PC-3 (cell line): ENCODE results near the gene SERTAD1.

ENCODE experiments used
- EZH2 ChIP-seq: fragments of 300-600 bp; sonication (generic); IDR thresholded peaks from one replicate; pipeline ENCODE4 v1.6.1; 2017; ENCODE audit warnings: antibody characterized with exemption, mild to moderate bottlenecking, low read length; ENCODE audit not compliant: unreplicated experiment
- EZH2phosphoT487 ChIP-seq: fragments of 300-600 bp; sonication (generic); IDR thresholded peaks from 2 replicates; pipeline ENCODE4 v1.6.1; 2018; ENCODE audit warnings: mild to moderate bottlenecking, antibody characterized with exemption, low read length, borderline replicate concordance
- TF ChIP-seq, protein P1 (sequence below): fragments of 300-600 bp; sonication (generic); conservative IDR thresholded peaks from 2 replicates; pipeline ENCODE4 v1.5.1; 2017; ENCODE audit warnings: antibody characterized with exemption, low read depth, mild to moderate bottlenecking, low read length

DNA sequence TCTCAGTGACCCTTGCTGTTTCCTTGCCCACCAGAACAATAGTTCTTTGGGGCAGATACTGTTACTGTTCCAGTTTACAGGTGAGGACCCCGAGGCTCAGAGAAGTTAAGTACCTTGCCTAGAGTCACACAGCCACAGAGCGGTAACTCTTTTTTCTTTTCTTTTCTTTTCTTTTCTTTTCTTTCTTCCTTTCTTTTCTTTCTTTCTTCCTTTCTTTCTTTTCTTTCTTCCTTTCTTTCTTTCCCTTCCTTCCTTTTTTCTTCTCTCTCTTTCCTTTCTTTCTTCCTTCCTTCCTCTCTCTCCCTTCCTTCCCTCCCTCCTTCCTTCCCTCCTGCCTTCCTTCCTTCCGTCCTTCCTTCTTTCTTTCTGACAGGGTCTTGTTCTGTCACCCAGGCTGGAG, 7.8 kb downstream of the SERTAD1 start:
- TF ChIP-seq, protein P1, sequence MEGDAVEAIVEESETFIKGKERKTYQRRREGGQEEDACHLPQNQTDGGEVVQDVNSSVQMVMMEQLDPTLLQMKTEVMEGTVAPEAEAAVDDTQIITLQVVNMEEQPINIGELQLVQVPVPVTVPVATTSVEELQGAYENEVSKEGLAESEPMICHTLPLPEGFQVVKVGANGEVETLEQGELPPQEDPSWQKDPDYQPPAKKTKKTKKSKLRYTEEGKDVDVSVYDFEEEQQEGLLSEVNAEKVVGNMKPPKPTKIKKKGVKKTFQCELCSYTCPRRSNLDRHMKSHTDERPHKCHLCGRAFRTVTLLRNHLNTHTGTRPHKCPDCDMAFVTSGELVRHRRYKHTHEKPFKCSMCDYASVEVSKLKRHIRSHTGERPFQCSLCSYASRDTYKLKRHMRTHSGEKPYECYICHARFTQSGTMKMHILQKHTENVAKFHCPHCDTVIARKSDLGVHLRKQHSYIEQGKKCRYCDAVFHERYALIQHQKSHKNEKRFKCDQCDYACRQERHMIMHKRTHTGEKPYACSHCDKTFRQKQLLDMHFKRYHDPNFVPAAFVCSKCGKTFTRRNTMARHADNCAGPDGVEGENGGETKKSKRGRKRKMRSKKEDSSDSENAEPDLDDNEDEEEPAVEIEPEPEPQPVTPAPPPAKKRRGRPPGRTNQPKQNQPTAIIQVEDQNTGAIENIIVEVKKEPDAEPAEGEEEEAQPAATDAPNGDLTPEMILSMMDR, result no peak
- TF ChIP-seq EZH2phosphoT487, result no peak
- no peak for TF ChIP-seq EZH2
